GM12892 (cell line): ENCODE results near the gene TMEM62.

Experiments
- POLR2A ChIP-seq: IDR thresholded peaks from 2 replicates; pipeline ENCODE4 v1.6.1; 2011; ENCODE audit warnings: low read depth, low read length, control low read depth
- POLR2AphosphoS5 ChIP-seq: IDR thresholded peaks from 2 replicates; pipeline ENCODE4 v1.6.1; 2011; ENCODE audit warnings: low read depth, low read length, control low read depth
- TAF1 ChIP-seq: IDR thresholded peaks from 2 replicates; pipeline ENCODE4 v1.6.1; 2011; ENCODE audit warnings: low read depth, mild to moderate bottlenecking, control low read depth, low read length, borderline replicate concordance

- TF ChIP-seq POLR2A (no peak), POLR2AphosphoS5 (no peak), TAF1 (no peak)
Observed at GRCh38 chr15:43168192-43169107, 35.1 kb downstream of the TMEM62 start.
